GM18951 (cell line): ENCODE data around the gene HADHA.
"Not testable (repeated sequence)": the region's sequence is repeated elsewhere in the genome, so short reads cannot be mapped to it uniquely, and the experiment has no call there.

Source experiments
- POLR2A ChIP-seq: IDR thresholded peaks from 4 replicates; pipeline ENCODE4 v1.6.1; 2011; ENCODE audit warnings: mild to moderate bottlenecking; ENCODE audit not compliant: insufficient read length, insufficient read depth; ENCODE audit errors: extremely low read depth
- in situ Hi-C: fragments of 300-500 bp; cut with MboI; formaldehyde crosslinking; loops from one replicate; pipeline ENCODE4 v1.12.0; 2022; ENCODE audit warnings: low sequenced_read_pairs, mixed read lengths, inconsistent platforms; ENCODE audit not compliant: unreplicated experiment

HADHA gene

GRCh38 chr2:26268213-26268612 is 23.8 kb upstream of the HADHA start:
- no peak for TF ChIP-seq POLR2A
- in situ Hi-C loops, result no loop called here

- in situ Hi-C loops, result not testable (repeated sequence)
These were observed 14.4 kb upstream of the HADHA start for GRCh38 chr2:26258836-26259235.

GRCh38 chr2:26255759-26256384 is 11.4 kb upstream of the HADHA start:
- in situ Hi-C loops, result no loop called here

GRCh38 chr2:26251893-26252292 is 7.5 kb upstream of the HADHA start:
- in situ Hi-C loops, result no loop called here
- TF ChIP-seq POLR2A, result no peak

More at GRCh38 chr2:26255759-26256384, 11.4 kb upstream of the HADHA start:
- TF ChIP-seq POLR2A, result no peak

- in situ Hi-C loops, result no loop called here
- no peak for TF ChIP-seq POLR2A
These were observed 5.2 kb upstream of the HADHA start for GRCh38 chr2:26249625-26250024.

GRCh38 chr2:26246818-26247217 is 2.4 kb upstream of the HADHA start:
- TF ChIP-seq POLR2A, result no peak
- in situ Hi-C loops, result no loop called here

GRCh38 chr2:26245810-26246209 is 1.4 kb upstream of the HADHA start:
- in situ Hi-C loops, result no loop called here
- no peak for TF ChIP-seq POLR2A

GRCh38 chr2:26245231-26245732 is 850 bp upstream of the HADHA start:
- no peak for TF ChIP-seq POLR2A
- in situ Hi-C loops, result no loop called here

- in situ Hi-C loops, result no loop called here
- TF ChIP-seq POLR2A, result no peak
These were observed 743 bp downstream of the HADHA start for GRCh38 chr2:26243470-26244308.

- TF ChIP-seq POLR2A, result no peak
- in situ Hi-C loops, result no loop called here
These were observed 2.5 kb downstream of the HADHA start for GRCh38 chr2:26241928-26242436.

GRCh38 chr2:26238311-26238958 is 6.0 kb downstream of the HADHA start:
- no peak for TF ChIP-seq POLR2A
- in situ Hi-C loops, result no loop called here

- TF ChIP-seq POLR2A, result no peak
- in situ Hi-C loops, result no loop called here
These were observed 6.6 kb downstream of the HADHA start for GRCh38 chr2:26237868-26238267.

- no peak for TF ChIP-seq POLR2A
- in situ Hi-C loops, result no loop called here
These were observed 9.3 kb downstream of the HADHA start for GRCh38 chr2:26235089-26235488.
